ENCODE data around the gene HOXC6. TPM values are rescaled to one million over a fixed set of nuclear protein-coding genes. Genes with fewer than 3 reads are reported as not detected.

The HOXC6 gene
- total RNA-seq, 6 experiments from 2014 or later, result 0.12 to 2.1 (median 1.6) TPM

GRCh38 chr12:54042970-54043853 lies 15.0 kb downstream of the HOXC6 start:
- Mint-ChIP-seq H3K9me3 (no peaks in the 10 kb centered on the region), H3K4me1 (ENCODE audit: low read depth) (no peaks in the 10 kb centered on the region), H3K36me3 (ENCODE audit: low read depth) (no peaks in the 10 kb centered on the region), H3K4me3 (no peak overlapping the region), H3K27me3 (ENCODE audit: insufficient read depth) (peaks cover 92% of the 10 kb centered on the region), H3K27ac (no peak overlapping the region)
- no peak for TF ChIP-seq CTCF (IDR thresholded peaks at IDR 0.05)
- no peak for DNase-seq

- no peak for DNase-seq
- Mint-ChIP-seq H3K27ac (no peak overlapping the region), H3K27me3 (ENCODE audit: insufficient read depth) (peaks cover 92% of the 10 kb centered on the region), H3K4me3 (no peak overlapping the region), H3K9me3 (no peaks in the 10 kb centered on the region), H3K36me3 (ENCODE audit: low read depth) (no peaks in the 10 kb centered on the region), H3K4me1 (ENCODE audit: low read depth) (no peaks in the 10 kb centered on the region)
- no peak for TF ChIP-seq CTCF (IDR thresholded peaks at IDR 0.05)
Measured at GRCh38 chr12:54044425-54045103, 16.3 kb downstream of the HOXC6 start.

- Mint-ChIP-seq H3K27me3 (ENCODE audit: insufficient read depth) (peaks cover 92% of the 10 kb centered on the region), H3K9me3 (no peaks in the 10 kb centered on the region), H3K36me3 (ENCODE audit: low read depth) (no peaks in the 10 kb centered on the region), H3K4me3 (no peak overlapping the region), H3K4me1 (ENCODE audit: low read depth) (no peaks in the 10 kb centered on the region), H3K27ac (no peak overlapping the region)
- no peak for TF ChIP-seq CTCF (IDR thresholded peaks at IDR 0.05)
- DNase-seq, result no peak
Measured at GRCh38 chr12:54045401-54045800, 17.2 kb downstream of the HOXC6 start.

- Mint-ChIP-seq H3K9me3 (no peaks in the 10 kb centered on the region), H3K4me3 (no peak overlapping the region), H3K4me1 (ENCODE audit: low read depth) (no peaks in the 10 kb centered on the region), H3K36me3 (ENCODE audit: low read depth) (no peaks in the 10 kb centered on the region), H3K27me3 (ENCODE audit: insufficient read depth) (peaks cover 93% of the 10 kb centered on the region), H3K27ac (no peak overlapping the region)
- no peak for DNase-seq
- TF ChIP-seq CTCF (IDR thresholded peaks at IDR 0.05), result no peak
Measured at GRCh38 chr12:54045868-54046521, 17.8 kb downstream of the HOXC6 start.

GRCh38 chr12:54046809-54047159 lies 18.5 kb downstream of the HOXC6 start:
- H3K36me3 Mint-ChIP-seq (ENCODE audit: low read depth), result no peaks in the 10 kb centered on the region
- peaks cover 92% of the 10 kb centered on the region for H3K27me3 Mint-ChIP-seq (ENCODE audit: insufficient read depth)
- DNase-seq, result no peak
- H3K9me3 Mint-ChIP-seq, result no peaks in the 10 kb centered on the region
- H3K4me3 Mint-ChIP-seq, result no peak overlapping the region
- no peak for TF ChIP-seq CTCF (IDR thresholded peaks at IDR 0.05)
- H3K4me1 Mint-ChIP-seq (ENCODE audit: low read depth), result no peaks in the 10 kb centered on the region
- H3K27ac Mint-ChIP-seq, result no peak overlapping the region
